Neural cell (in vitro differentiated cells): ENCODE measurements around the gene ZNF564.

ENCODE experiments used
- EP300 ChIP-seq: fragments of 450-650 bp; conservative IDR thresholded peaks from 2 replicates; pipeline ENCODE4 v1.6.1; 2014; ENCODE audit warnings: antibody characterized with exemption, mild to moderate bottlenecking, moderate library complexity; ENCODE audit not compliant: poor library complexity, severe bottlenecking
- EZH2 ChIP-seq: fragments of 200-600, 300-800 bp; shearing (Covaris generic), sonication (generic); IDR thresholded peaks from 2 replicates; pipeline ENCODE4 v1.6.1; 2014; ENCODE audit warnings: antibody characterized with exemption, low read length, borderline replicate concordance, mild to moderate bottlenecking; ENCODE audit not compliant: insufficient read depth, poor library complexity, severe bottlenecking
- POLR2AphosphoS5 ChIP-seq: IDR thresholded peaks from 2 replicates; pipeline ENCODE4 v1.6.1; 2012
- RAD21 ChIP-seq: fragments of 450-650 bp; conservative IDR thresholded peaks from 2 replicates; pipeline ENCODE4 v1.6.1; 2014; ENCODE audit warnings: antibody characterized with exemption, mild to moderate bottlenecking, moderate library complexity
- SMC3 ChIP-seq: fragments of 450-650 bp; conservative IDR thresholded peaks from 2 replicates; pipeline ENCODE4 v1.6.1; 2014; ENCODE audit warnings: antibody characterized with exemption, mild to moderate bottlenecking, moderate library complexity; ENCODE audit not compliant: poor library complexity
- TAF1 ChIP-seq: IDR thresholded peaks from 2 replicates; pipeline ENCODE4 v1.6.1; 2012; ENCODE audit warnings: low read depth
- TF ChIP-seq, protein P1 (sequence below): fragments of 450-650 bp; IDR thresholded peaks from 2 replicates; pipeline ENCODE4 v1.5.1; 2014; ENCODE audit warnings: antibody characterized with exemption, mild to moderate bottlenecking, moderate library complexity; ENCODE audit not compliant: poor library complexity, severe bottlenecking
- TF ChIP-seq, protein P2 (sequence below): IDR thresholded peaks from 2 replicates; pipeline ENCODE4 v1.6.1; 2012; ENCODE audit warnings: borderline replicate concordance

DNA sequence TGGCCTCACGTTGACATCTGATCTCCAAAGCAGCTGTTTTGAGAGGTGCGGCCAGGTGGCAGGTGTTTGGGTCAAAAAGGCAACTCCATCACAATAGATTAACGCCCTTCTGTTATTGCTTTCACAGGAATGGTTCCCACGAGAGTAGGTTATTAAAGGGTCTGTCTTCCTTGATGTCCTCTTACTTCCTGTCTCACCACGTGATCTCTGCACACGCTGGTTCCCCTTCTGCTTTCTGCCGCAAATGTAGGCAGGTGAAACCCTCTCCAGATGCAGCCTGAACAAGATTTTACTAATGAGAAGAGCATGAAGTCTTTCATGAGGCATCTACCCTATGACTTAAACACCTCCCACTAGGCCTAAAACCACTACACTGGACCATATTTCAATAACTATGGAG, 22.8 kb upstream of the ZNF564 start:
- TF ChIP-seq, protein P1, sequence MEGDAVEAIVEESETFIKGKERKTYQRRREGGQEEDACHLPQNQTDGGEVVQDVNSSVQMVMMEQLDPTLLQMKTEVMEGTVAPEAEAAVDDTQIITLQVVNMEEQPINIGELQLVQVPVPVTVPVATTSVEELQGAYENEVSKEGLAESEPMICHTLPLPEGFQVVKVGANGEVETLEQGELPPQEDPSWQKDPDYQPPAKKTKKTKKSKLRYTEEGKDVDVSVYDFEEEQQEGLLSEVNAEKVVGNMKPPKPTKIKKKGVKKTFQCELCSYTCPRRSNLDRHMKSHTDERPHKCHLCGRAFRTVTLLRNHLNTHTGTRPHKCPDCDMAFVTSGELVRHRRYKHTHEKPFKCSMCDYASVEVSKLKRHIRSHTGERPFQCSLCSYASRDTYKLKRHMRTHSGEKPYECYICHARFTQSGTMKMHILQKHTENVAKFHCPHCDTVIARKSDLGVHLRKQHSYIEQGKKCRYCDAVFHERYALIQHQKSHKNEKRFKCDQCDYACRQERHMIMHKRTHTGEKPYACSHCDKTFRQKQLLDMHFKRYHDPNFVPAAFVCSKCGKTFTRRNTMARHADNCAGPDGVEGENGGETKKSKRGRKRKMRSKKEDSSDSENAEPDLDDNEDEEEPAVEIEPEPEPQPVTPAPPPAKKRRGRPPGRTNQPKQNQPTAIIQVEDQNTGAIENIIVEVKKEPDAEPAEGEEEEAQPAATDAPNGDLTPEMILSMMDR, result no peak
- TF ChIP-seq POLR2AphosphoS5 (no peak), RAD21 (no peak), TAF1 (no peak), EZH2 (no peak), SMC3 (no peak), EP300 (no peak)
- TF ChIP-seq, protein P2, sequence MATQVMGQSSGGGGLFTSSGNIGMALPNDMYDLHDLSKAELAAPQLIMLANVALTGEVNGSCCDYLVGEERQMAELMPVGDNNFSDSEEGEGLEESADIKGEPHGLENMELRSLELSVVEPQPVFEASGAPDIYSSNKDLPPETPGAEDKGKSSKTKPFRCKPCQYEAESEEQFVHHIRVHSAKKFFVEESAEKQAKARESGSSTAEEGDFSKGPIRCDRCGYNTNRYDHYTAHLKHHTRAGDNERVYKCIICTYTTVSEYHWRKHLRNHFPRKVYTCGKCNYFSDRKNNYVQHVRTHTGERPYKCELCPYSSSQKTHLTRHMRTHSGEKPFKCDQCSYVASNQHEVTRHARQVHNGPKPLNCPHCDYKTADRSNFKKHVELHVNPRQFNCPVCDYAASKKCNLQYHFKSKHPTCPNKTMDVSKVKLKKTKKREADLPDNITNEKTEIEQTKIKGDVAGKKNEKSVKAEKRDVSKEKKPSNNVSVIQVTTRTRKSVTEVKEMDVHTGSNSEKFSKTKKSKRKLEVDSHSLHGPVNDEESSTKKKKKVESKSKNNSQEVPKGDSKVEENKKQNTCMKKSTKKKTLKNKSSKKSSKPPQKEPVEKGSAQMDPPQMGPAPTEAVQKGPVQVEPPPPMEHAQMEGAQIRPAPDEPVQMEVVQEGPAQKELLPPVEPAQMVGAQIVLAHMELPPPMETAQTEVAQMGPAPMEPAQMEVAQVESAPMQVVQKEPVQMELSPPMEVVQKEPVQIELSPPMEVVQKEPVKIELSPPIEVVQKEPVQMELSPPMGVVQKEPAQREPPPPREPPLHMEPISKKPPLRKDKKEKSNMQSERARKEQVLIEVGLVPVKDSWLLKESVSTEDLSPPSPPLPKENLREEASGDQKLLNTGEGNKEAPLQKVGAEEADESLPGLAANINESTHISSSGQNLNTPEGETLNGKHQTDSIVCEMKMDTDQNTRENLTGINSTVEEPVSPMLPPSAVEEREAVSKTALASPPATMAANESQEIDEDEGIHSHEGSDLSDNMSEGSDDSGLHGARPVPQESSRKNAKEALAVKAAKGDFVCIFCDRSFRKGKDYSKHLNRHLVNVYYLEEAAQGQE, result no peak
